Suppressor macrophage treated with lipopolysaccharide for 1 hour (primary cell): ENCODE data around the gene EML2.

Experiments used
- DNase-seq, 3 donors: peaks; one replicate each; pipeline ENCODE4 v3.0.0-alpha.2; 2020 to 2022

The EML2 gene

GRCh38 chr19:45584332-45585157 lies 54.7 kb downstream of the EML2 start, which contains the start of gene OPA3:
Gene OPA3 (minus strand): TSS chr19:45584802. CDS start chr19:45584764, 38 bp downstream.
- peak; percentile 100 for DNase-seq

- DNase-seq: no peak
Measured at GRCh38 chr19:45581576-45581975, 57.6 kb downstream of the EML2 start.

- no peak for DNase-seq
Measured at GRCh38 chr19:45578861-45579260, 60.3 kb downstream of the EML2 start.

- DNase-seq: no peak
Measured at GRCh38 chr19:45577111-45577905, 61.9 kb downstream of the EML2 start.

GRCh38 chr19:45576682-45577081 lies 62.5 kb downstream of the EML2 start:
- no peak for DNase-seq

- DNase-seq: no peak
Measured at GRCh38 chr19:45575216-45575615, 64.0 kb downstream of the EML2 start.

- no peak for DNase-seq
Measured at GRCh38 chr19:45574526-45574925, 64.7 kb downstream of the EML2 start.

- DNase-seq: no peak
Measured at GRCh38 chr19:45571457-45572220, 67.6 kb downstream of the EML2 start.

GRCh38 chr19:45569619-45570421 lies 69.4 kb downstream of the EML2 start:
- peak; percentile 59 to 66 (median 62) for DNase-seq

GRCh38 chr19:45568732-45569131 lies 70.5 kb downstream of the EML2 start:
- DNase-seq: no peak

GRCh38 chr19:45567609-45568008 lies 71.6 kb downstream of the EML2 start:
- DNase-seq: peak in 1 of 3 donors; percentile 10

GRCh38 chr19:45564131-45564780 lies 74.9 kb downstream of the EML2 start:
- DNase-seq: no peak

GRCh38 chr19:45560686-45561085 lies 78.5 kb downstream of the EML2 start:
- DNase-seq: no peak

- no peak for DNase-seq
Measured at GRCh38 chr19:45560038-45560437, 79.2 kb downstream of the EML2 start.
